Amniotic stem cell (primary cell): ENCODE data around the gene ANKRD13B.
A peak's percentile ranks its signal among the peaks of the same experiment; 100 is the strongest.

Experiments used
- DNase-seq: peaks from one replicate; lab custom pipeline; 2025; lab: John Stamatoyannopoulos, UW

Gene ANKRD13B

DNA sequence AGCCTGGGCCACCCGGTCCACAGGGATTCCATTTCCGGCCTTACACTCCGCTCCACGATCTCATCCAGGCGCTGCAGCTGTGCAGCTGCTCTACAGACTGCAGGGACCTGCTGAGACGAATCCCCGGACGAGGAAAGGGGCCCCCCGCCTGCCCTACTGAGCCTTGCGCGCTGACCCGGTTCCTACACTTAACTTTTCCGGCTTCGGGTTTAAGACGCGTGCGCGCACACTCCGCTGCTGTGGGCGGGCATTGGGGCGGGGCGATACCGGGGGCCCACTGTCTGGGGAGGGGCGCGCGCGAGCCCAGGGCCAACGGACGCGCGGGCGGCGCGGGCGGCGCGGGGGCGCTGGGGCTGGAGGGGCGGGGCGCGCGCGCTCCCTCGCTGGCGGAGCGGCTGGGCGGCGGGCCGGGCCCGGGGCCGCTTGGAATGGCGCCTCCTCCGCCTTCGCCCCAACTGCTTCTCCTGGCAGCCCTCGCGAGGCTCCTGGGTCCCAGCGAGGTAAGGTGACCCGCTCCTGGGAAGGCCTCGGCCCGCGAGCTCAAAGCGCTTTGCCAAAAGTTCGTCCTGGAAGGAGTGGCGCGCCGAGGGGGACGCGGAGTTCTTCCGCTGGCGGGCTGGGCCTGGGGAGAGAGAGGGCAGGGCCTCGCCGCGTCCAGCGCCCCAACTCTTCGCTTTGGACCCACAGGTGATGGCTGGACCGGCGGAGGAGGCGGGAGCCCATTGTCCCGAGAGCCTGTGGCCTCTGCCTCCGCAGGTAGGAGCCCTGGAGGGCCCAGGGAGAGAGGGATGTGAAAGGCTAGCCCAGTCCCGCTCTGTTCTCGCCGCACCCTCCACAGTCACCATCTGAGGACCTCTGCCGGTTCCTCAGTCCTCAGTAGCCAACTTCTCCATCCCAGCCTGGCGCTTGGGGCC lies 24.3 kb upstream of the ANKRD13B start, which contains the start of gene TP53I13:
Gene TP53I13, plus strand, starts transcription at position 371 of the 914 bp plus-strand sequence. Its CDS starts 58 bp downstream, at position 429.
- DNase-seq, result peak; percentile 54

- DNase-seq, result no peak
Observed at GRCh38 chr17:29569245-29569950, 23.5 kb upstream of the ANKRD13B start.

GRCh38 chr17:29570521-29570920 lies 22.4 kb upstream of the ANKRD13B start:
- DNase-seq, result no peak

- DNase-seq, result no peak
Observed at GRCh38 chr17:29571486-29571882, 21.4 kb upstream of the ANKRD13B start.

GRCh38 chr17:29571883-29572681 lies 20.9 kb upstream of the ANKRD13B start:
- no peak for DNase-seq

GRCh38 chr17:29572691-29573557 lies 20.0 kb upstream of the ANKRD13B start:
- DNase-seq, result no peak

DNA sequence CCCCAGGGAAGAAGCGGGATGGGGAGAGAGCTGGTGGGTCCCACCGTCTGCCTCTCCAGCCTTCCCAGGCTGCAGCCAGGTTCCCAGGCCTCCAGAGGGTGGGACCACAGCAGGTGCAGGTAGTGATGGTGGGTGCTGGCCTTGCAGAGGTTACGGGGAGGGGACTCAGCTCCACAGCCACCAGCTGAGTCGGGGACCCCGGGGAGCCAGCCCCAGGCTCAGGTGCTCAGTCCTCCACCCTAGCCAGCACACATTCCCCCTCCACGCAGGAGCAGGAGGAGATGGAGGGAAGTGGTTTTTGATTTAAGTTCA lies 19.4 kb upstream of the ANKRD13B start:
- DNase-seq, result no peak

DNA sequence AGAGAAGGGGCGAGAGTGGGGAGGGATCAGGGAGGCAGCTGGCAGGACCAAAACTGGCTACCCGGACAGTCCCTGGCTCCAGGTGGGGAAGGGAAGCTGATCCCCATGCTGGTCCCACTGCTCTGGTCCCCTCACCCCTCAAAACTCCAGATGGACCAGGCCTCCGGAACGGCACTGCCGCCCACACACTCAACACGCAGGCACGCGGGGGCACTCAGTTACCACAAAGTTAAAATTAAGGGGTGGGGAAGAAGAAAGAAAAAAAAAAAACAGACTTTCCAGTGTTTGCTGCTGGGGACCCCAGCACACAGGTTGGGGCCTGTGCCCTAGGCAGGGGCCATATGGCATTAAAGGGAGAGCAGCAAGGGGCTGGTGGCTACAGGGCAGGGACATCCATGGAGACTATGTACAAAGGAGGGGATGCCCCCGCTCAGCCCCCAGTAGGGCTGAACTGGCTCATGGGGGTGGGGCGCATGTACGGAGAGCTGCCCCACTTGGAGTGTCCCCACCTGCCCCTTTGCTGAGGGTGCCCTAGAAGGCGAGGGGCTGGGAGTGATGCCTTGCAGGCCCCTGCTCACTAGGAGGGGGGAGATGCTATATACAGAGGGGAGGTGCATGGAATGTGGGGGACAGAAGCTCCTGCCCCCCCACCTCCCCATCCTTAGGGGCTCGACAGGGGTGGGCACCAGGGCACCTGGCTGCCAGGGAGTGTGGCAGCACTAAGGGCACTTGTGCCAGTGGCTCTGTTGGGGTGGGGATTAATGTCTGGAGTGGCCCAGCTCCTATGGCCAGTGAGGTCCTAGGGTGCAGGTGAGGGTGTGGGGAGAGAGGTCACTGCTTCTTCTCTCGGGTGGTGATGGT lies 18.8 kb upstream of the ANKRD13B start:
- DNase-seq, result no peak

DNA sequence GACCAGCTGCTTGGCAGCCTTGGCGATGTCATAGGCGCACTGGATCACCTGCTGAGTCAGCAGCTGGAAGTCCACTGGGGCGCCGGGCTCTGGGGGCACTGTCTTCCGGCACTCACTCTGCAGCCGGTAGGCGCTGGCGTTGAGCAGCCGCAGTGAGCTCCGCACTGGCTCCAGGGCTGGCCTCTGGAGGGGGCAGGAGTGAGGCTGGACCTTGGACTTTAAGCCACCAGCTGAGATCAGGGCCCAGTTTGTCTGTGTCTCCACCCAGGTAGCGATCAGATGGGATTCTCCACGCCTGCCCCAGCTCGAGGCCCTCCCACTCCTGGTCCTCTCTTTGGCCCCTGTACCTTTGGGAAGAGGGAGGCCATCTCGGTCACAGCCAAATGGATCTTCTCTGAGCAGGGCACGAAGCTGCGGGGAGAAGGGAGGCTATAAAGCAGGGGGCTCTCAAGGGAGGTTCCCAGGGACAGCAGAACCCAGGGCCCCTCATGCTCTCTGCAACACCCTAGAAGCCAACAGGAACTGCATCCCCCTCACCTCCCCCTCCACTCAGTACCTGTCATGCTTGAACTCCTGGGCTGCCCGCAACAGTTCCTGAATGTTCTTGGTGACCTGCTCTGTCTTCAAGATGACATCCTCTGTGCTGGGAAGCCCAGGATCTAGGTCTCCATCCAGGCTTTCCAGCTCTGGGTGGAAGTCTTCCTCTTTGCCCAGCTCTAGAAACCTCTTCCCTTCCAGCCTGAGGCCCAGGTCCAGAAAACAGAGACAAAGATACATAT lies 18.0 kb upstream of the ANKRD13B start:
- DNase-seq, result no peak

DNA sequence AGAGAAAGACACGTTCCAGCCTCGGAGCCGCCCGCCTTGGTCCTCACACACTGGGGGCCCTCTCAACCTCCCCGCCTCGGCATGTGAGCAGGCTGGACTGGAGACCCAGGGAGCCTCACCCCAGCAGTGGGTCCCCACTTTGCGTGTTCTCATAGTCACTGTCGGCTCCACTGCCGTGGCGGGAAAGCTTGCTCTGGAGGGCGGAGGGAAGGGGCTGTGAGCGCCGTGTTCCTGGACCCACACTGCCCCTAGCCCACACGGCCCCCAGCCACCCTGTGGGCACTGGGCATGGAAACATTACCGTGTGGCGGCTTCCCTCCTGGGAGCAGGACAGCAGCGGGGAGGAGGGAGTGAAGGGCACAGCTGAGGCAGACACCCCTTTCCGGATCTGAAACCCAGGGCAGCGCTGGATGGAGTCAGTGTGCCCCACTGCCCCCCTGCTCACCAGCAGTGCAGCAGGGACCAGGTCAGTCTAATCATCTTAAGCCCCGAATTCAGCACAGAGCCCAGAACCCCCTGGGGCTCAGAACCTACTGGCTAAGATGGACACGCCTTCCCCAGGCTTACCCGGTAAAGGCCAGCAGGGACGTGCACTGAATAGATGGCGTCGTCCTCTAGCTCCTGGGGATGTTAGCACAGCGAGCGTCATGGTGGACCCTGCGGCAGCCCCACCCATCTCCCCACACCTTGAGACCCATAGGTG lies 17.3 kb upstream of the ANKRD13B start:
- DNase-seq, result no peak

- DNase-seq, result no peak
Observed at GRCh38 chr17:29576214-29577000, 16.5 kb upstream of the ANKRD13B start.

- no peak for DNase-seq
Observed at GRCh38 chr17:29577001-29577370, 15.9 kb upstream of the ANKRD13B start.

DNA sequence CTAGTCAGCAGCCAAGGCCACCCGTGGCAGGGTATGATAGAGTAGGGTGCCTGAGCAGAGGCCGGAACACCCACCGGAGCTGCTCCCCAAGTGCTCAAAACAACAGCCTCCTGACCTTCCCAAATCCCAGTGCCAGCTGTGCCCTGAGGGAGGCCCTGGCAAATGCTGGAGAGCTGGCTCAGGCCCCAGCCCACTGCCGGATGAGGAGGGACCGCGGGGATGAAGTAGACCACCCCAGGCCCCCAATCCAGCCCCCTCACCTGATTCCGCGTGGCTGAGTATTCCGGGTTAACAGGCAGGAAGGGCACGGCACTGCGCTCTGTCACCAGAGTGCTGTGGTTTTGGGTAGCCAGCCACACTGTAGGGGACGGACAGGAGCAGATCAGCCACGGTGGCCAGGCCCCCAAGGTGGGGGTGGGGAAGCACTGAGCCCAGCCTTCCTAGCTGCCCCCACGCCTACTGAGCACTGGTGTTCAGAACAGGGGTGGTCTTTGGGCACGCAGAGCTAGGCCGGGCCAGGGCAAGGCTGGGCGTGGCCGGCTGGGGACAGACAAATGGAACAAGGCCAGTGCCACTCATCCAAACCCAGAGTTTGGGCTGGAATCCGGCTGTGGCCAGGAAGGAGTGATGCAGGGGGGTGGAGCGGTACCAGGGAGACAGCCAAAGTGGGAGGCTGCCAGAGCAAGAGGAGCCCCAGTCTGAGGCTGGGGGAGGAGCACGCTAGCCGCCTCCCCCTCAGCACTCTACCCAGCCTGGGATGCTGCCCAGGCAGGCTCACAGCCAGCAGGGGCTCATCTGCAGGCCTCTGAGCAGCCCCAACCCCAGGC lies 15.3 kb upstream of the ANKRD13B start:
- DNase-seq, result no peak

- DNase-seq, result no peak
Observed at GRCh38 chr17:29578626-29579485, 14.1 kb upstream of the ANKRD13B start.

- no peak for DNase-seq
Observed at GRCh38 chr17:29579866-29580771, 12.8 kb upstream of the ANKRD13B start.
